HG02798 (cell line): Measurements from ENCODE around the gene IQCH.

ENCODE experiments used
- ATAC-seq: cut with Tn5 transposase; IDR thresholded peaks from one replicate; pipeline ENCODE4 v1.9.1; 2021; ENCODE audit warnings: mild to moderate bottlenecking; ENCODE audit not compliant: unreplicated experiment, poor library complexity

Gene IQCH

GRCh38 chr15:67385971-67386370 is 131.4 kb downstream of the IQCH start:
- ATAC-seq = no peak

- ATAC-seq = no peak
Measured at GRCh38 chr15:67386947-67387346, 132.4 kb downstream of the IQCH start.

- ATAC-seq = no peak
Measured at GRCh38 chr15:67389975-67390374, 135.4 kb downstream of the IQCH start.

GRCh38 chr15:67394873-67395639 is 140.5 kb downstream of the IQCH start:
- ATAC-seq = no peak

- no peak for ATAC-seq
Measured at GRCh38 chr15:67396114-67396513, 141.5 kb downstream of the IQCH start.

GRCh38 chr15:67397139-67397538 is 142.6 kb downstream of the IQCH start:
- no peak for ATAC-seq

- no peak for ATAC-seq
Measured at GRCh38 chr15:67399925-67400324, 145.3 kb downstream of the IQCH start.

GRCh38 chr15:67400890-67401289 is 146.3 kb downstream of the IQCH start:
- ATAC-seq = no peak

GRCh38 chr15:67401336-67401735 is 146.8 kb downstream of the IQCH start:
- ATAC-seq = no peak

- no peak for ATAC-seq
Measured at GRCh38 chr15:67403428-67404154, 149.0 kb downstream of the IQCH start.

- no peak for ATAC-seq
Measured at GRCh38 chr15:67405208-67406191, 150.9 kb downstream of the IQCH start.

- ATAC-seq = no peak
Measured at GRCh38 chr15:67406257-67406861, 151.8 kb downstream of the IQCH start.

GRCh38 chr15:67407786-67408185 is 153.2 kb downstream of the IQCH start:
- no peak for ATAC-seq

GRCh38 chr15:67409175-67409574 is 154.6 kb downstream of the IQCH start:
- no peak for ATAC-seq

- no peak for ATAC-seq
Measured at GRCh38 chr15:67411486-67411885, 156.9 kb downstream of the IQCH start.

- ATAC-seq = no peak
Measured at GRCh38 chr15:67413770-67414390, 159.3 kb downstream of the IQCH start.

GRCh38 chr15:67415181-67415580 is 160.6 kb downstream of the IQCH start:
- ATAC-seq = no peak

GRCh38 chr15:67416891-67417290 is 162.3 kb downstream of the IQCH start:
- ATAC-seq = no peak

GRCh38 chr15:67419705-67420104 is 165.1 kb downstream of the IQCH start:
- no peak for ATAC-seq

- no peak for ATAC-seq
Measured at GRCh38 chr15:67420137-67420536, 165.6 kb downstream of the IQCH start.
